ENCODE results near the gene RHBDL1.

The RHBDL1 gene

DNA sequence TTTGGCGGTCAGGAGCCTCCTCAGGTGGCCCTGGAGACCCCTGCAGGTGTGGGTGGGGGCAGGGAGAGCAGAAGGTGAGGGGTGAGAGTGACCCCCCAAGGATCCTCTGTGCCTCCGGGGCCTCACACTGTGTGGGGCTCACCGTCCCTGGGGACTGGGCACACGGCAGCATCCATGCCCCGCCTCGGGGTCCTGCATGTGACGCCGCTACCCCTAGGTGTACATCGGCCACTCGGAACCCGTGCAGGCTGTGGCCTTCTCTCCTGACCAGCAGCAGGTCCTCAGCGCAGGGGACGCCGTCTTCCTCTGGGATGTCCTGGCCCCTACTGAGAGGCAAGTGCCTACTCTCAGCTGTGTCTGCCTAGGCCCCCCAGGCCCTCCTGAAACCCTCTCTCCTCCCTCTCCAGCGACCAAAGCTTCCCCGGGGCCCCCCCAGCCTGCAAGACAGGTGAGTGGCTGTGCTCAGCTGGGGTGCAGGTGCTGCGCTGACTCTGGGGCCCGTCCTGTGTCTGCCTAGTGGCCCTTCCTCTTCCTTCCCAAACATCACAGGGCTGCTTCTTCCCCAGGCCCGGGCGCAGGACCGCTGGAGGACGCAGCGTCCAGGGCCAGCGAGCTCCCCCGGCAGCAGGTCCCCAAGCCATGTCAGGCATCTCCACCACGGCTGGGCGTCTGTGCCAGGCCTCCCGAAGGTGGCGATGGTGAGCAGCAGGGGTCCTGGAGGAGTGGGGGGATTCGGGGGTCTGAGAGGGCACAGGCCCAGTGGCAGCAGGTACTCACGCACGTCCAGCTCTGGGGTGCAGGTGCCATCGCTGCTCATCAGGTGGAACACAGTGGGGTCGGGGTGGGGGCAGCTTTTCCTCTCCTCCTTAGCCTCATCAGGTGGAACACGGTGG lies 16.5 kb upstream of the RHBDL1 start:
- no peak for DNase-seq

DNA sequence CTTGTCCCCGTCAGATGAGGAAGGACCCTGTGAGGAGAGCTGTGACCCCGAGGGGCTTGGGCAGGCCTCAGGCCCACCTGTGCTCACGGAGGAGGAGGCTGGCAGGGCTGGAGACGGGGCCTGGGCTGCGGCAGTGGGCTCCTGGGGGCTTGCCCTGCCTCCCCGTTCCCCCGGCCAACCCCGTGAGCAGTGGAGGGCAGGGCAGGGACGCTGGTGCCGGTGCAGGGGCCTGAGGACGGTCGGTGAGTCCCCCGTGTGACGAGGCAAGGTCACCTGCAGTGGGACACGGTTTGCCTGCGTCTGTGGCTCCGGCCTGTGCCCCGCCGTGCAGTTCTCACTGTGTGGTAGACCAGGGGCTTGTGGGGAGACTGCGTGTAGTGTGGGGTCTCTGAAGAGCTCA lies 15.9 kb upstream of the RHBDL1 start:
- DNase-seq: no peak

GRCh38 chr16:660132-660458 lies 15.4 kb upstream of the RHBDL1 start:
- no peak for DNase-seq

- peak; percentile 69 for DNase-seq
These were observed 14.8 kb upstream of the RHBDL1 start for GRCh38 chr16:660459-661183.

- DNase-seq: no peak
These were observed 14.2 kb upstream of the RHBDL1 start for GRCh38 chr16:661184-661821.

DNA sequence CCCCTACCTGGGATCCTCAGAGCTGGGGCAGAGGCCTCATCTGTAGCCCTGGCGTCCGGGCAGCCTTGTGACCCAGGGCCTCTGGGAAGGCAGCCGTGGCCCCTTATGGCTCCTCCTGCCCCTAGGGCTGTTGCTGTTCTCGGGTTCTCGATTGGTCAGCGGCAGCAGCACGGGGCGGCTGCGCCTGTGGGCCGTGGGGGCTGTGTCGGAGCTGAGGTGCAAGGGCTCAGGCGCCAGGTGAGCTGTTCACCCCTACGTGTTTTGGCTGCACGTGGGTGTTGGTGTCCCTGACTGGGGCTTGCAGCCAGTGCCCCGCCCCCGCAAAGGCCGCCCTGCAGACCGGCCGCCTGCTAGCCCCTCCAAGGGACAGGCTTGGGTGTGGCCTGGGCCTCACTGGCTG lies 13.4 kb upstream of the RHBDL1 start:
- no peak for DNase-seq

- no peak for DNase-seq
These were observed 12.9 kb upstream of the RHBDL1 start for GRCh38 chr16:662597-662996.

- DNase-seq: no peak
These were observed 8.9 kb upstream of the RHBDL1 start for GRCh38 chr16:666572-666971.

- DNase-seq: no peak
These were observed 8.2 kb upstream of the RHBDL1 start for GRCh38 chr16:667113-667779.

DNA sequence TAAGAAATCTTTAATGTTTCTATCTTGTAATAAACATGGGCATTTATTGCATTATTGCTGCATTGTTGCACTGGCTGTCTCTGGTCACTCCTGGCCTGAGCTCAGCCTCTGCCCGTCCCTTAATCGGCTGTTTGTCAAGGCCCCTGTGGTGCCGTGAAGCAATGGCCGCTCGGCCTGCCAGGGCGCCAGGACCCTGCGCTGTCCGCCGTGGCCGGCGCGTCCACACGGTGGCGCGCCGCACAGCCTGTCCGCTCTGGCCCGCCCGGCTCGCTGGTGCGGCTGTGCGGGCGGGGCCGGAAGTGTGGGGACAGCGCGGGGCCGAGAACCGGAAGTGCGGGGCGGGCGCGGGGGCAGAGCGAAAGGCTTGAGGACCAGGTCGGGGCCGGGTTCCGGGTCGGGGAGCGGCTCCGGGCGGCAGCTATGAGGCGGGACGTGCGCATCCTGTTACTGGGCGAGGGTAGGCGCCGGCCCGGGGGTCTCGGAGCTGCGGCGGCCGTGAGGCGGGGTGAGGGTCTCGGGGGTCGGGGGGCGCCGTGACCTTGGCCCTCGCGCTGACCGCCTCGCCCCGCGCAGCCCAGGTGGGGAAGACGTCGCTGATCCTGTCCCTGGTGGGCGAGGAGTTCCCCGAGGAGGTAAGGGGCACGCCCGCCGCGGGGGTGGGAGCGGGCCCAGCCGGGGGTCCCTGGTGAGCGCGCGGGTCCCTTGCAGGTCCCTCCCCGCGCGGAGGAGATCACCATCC lies 7.5 kb upstream of the RHBDL1 start, which contains the start of gene RHOT2:
Gene RHOT2 (plus strand): TSS at position 353 of the 739 bp plus-strand sequence. CDS start 68 bp downstream, at position 421.
- peak; percentile 93 for DNase-seq

GRCh38 chr16:668519-669171 lies 6.8 kb upstream of the RHBDL1 start:
- no peak for DNase-seq

- DNase-seq: no peak
These were observed 5.8 kb upstream of the RHBDL1 start for GRCh38 chr16:669666-670065.

DNA sequence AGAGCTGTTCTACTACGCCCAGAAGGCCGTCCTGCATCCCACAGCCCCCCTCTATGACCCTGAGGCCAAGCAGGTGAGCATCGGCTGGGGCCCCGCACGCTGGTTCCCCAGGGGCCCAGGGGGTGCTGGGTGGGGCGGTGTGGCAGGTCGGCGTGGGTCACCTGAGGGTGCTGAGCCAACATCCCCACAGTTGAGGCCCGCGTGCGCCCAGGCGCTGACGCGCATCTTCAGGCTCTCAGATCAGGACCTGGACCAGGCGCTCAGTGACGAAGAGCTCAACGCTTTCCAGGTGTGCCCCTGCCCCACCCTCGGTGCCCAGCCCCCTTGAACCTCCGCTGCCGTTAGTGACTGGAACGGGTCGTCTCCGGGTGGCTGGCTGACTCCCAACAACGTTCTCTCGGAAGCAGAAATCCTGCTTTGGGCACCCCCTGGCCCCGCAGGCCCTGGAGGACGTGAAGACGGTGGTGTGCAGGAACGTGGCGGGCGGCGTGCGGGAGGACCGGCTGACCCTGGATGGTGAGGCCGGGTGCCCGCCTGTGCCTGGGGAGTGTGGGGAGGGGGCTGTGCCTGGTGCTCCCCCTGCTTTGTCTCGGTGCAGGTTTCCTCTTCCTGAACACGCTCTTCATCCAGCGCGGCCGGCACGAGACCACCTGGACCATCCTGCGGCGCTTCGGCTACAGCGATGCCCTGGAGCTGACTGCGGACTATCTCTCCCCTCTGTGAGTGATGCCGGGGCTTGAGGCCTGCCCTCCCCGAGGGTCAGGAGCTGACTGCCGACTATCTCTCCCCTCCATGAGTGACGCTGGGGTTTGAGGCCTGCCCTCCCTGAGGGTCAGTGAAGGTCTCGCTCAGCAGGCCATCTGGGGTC lies 4.8 kb upstream of the RHBDL1 start:
- no peak for DNase-seq

- no peak for DNase-seq
These were observed 3.9 kb upstream of the RHBDL1 start for GRCh38 chr16:671353-672131.

DNA sequence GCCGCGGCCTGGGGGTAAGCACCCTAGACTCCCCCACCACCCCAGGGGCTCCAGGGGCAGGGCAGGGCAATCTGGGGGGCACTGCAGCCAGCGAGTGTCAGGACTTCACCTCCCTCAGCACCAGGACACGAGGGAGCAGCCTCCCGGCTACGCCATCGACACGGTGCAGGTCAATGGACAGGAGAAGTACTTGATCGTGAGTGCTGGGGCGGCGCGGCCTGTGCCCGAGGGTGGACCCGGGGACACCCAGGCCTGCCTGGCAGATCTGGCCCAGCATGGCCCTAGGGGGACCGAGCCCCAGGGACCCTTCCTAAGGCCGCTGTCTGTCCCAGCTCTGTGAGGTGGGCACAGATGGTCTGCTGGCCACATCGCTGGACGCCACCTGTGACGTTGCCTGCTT lies 3.1 kb upstream of the RHBDL1 start:
- DNase-seq: no peak

GRCh38 chr16:672851-673250 lies 2.6 kb upstream of the RHBDL1 start:
- DNase-seq: no peak

GRCh38 chr16:673399-673991 lies 2.0 kb upstream of the RHBDL1 start:
- no peak for DNase-seq

- no peak for DNase-seq
These were observed 1.1 kb upstream of the RHBDL1 start for GRCh38 chr16:674214-674881.

Data from activated naive CD4-positive, alpha-beta T cell treated with anti-CD3 and anti-CD28 coated beads, Interleukin-2, amount 50 U/mL, for 16 hours (primary cell).